Chondrocyte (in vitro differentiated cells): ENCODE data around the gene CLIC4. TPM values are rescaled to one million over a fixed set of nuclear protein-coding genes. Genes with fewer than 3 reads are reported as not detected.

Experiments
- DNase-seq: peaks from one replicate; pipeline ENCODE4 v3.0.0; 2021; ENCODE audit warnings: mixed read lengths, low spot score
- H3K27ac Mint-ChIP-seq: one replicate; pipeline ENCODE4 v1.8.0; 2021; ENCODE audit warnings: mild to moderate bottlenecking, moderate library complexity, mixed read lengths; ENCODE audit not compliant: unreplicated experiment
- H3K27me3 Mint-ChIP-seq: 2 replicates; pipeline ENCODE4 v1.8.0; 2021; ENCODE audit warnings: low read depth, mixed read lengths
- H3K36me3 Mint-ChIP-seq: 2 replicates; pipeline ENCODE4 v1.8.0; 2021; ENCODE audit warnings: low read depth, mixed read lengths
- H3K4me1 Mint-ChIP-seq: 2 replicates; pipeline ENCODE4 v1.8.0; 2021; ENCODE audit warnings: low read depth, mild to moderate bottlenecking, mixed read lengths
- H3K4me3 Mint-ChIP-seq: one replicate; pipeline ENCODE4 v1.8.0; 2021; ENCODE audit warnings: mild to moderate bottlenecking, moderate library complexity, mixed read lengths; ENCODE audit not compliant: unreplicated experiment
- H3K9me3 Mint-ChIP-seq: 2 replicates; pipeline ENCODE4 v1.8.0; 2021; ENCODE audit warnings: low read depth, mixed read lengths
- CTCF ChIP-seq: fragments of 200-600 bp; sonication (generic); IDR thresholded peaks from 2 replicates; pipeline ENCODE4 v1.5.0; 2021; ENCODE audit warnings: antibody characterized with exemption, mild to moderate bottlenecking, moderate library complexity
- total RNA-seq: library from RNA; stranded (reverse); gene quantifications from 3 replicates; pipeline ENCODE4 v1.2.1, GENCODE V29; 2021

Gene CLIC4
- total RNA-seq, 1 donor from 2014 or later = 411 TPM

GRCh38 chr1:24868016-24868875 lies 123.0 kb downstream of the CLIC4 start:
- Mint-ChIP-seq H3K9me3 (no peaks in the 10 kb centered on the region), H3K4me3 (no peak overlapping the region), H3K27ac (no peak overlapping the region), H3K4me1 (peaks cover 4% of the 10 kb centered on the region), H3K36me3 (peaks cover 1% of the 10 kb centered on the region), H3K27me3 (peaks cover 17% of the 10 kb centered on the region)
- TF ChIP-seq CTCF = no peak
- no peak for DNase-seq

- no peaks in the 10 kb centered on the region for H3K4me1 Mint-ChIP-seq
Measured at GRCh38 chr1:24870551-24871195, 125.4 kb downstream of the CLIC4 start.

GRCh38 chr1:24871306-24871901 lies 126.2 kb downstream of the CLIC4 start:
- no peak for TF ChIP-seq CTCF
- Mint-ChIP-seq H3K4me1 (no peaks in the 10 kb centered on the region), H3K27me3 (peaks cover 15% of the 10 kb centered on the region), H3K9me3 (no peaks in the 10 kb centered on the region), H3K36me3 (peaks cover 1% of the 10 kb centered on the region), H3K4me3 (no peak overlapping the region), H3K27ac (no peak overlapping the region)
- no peak for DNase-seq

More at GRCh38 chr1:24870551-24871195, 125.4 kb downstream of the CLIC4 start:
- Mint-ChIP-seq H3K4me3 (no peak overlapping the region), H3K9me3 (no peaks in the 10 kb centered on the region), H3K36me3 (peaks cover 1% of the 10 kb centered on the region), H3K27me3 (peaks cover 17% of the 10 kb centered on the region), H3K27ac (no peak overlapping the region)
- no peak for DNase-seq
- TF ChIP-seq CTCF = no peak

- Mint-ChIP-seq H3K9me3 (no peaks in the 10 kb centered on the region), H3K4me3 (no peak overlapping the region), H3K36me3 (no peaks in the 10 kb centered on the region), H3K4me1 (no peaks in the 10 kb centered on the region), H3K27ac (no peak overlapping the region), H3K27me3 (peaks cover 10% of the 10 kb centered on the region)
- no peak for DNase-seq
- no peak for TF ChIP-seq CTCF
Measured at GRCh38 chr1:24872061-24872850, 127.0 kb downstream of the CLIC4 start.

DNA sequence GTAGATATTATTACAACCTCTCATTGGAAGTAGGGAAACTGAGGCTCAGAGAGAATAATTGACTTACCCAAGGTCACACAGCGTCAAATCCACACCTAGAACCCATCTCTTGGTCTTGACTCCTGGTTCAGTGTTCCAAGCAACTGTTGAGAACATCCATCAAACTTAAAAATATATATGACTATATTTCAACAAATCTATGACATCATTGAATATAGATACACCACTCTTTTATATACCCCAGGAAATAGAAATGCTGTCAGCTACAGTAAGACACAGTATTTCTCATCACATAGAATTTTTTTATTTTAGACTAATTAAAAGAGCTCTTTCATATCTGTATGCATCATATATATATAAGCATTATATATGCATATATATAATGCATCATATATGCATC lies 127.9 kb downstream of the CLIC4 start:
- H3K27me3 Mint-ChIP-seq = peaks cover 3% of the 10 kb centered on the region

More for the DNA sequence above, 127.9 kb downstream of the CLIC4 start:
- no peak for DNase-seq
- no peaks in the 10 kb centered on the region for H3K36me3 Mint-ChIP-seq
- no peaks in the 10 kb centered on the region for H3K9me3 Mint-ChIP-seq
- H3K4me1 Mint-ChIP-seq = no peaks in the 10 kb centered on the region
- no peak for TF ChIP-seq CTCF
- no peak overlapping the region for H3K4me3 Mint-ChIP-seq
- H3K27ac Mint-ChIP-seq = no peak overlapping the region
